Natural killer cell (primary cell): ENCODE data around the gene PSPH. TPM values are rescaled to one million over a fixed set of nuclear protein-coding genes. Genes with fewer than 3 reads are reported as not detected.

Experiments used
- ATAC-seq, 3 donors: fragments of 150-1000 bp in 2 of 3; fragments of 200-7000 bp in 1 of 3; cut with Tn5 transposase; 1 replicate in 1 of 3; 2 replicates in 2 of 3; pipeline ENCODE4 v1.10.0; 2021; ENCODE audit warnings: mild to moderate bottlenecking in 2 of 3, moderate library complexity in 2 of 3
- DNase-seq, 2 donors: peaks; one replicate each; pipeline versions ENCODE4 v3.0.0 to v3.0.0-alpha.2; 2013 to 2021; ENCODE audit warnings: mixed read lengths in 1 of 2
- H3K27ac ChIP-seq: one replicate; pipeline ENCODE4 v1.5.1; 2013; ENCODE audit warnings: mild to moderate bottlenecking, low read length
- H3K27me3 ChIP-seq: one replicate; pipeline ENCODE4 v1.6.1; 2013; ENCODE audit warnings: low read length; ENCODE audit not compliant: control insufficient read depth, insufficient read depth
- H3K36me3 ChIP-seq: one replicate; pipeline ENCODE4 v1.6.1; 2013; ENCODE audit warnings: low read length; ENCODE audit not compliant: control insufficient read depth, insufficient read depth
- H3K4me1 ChIP-seq: one replicate; pipeline ENCODE4 v1.6.1; 2013; ENCODE audit warnings: low read length; ENCODE audit not compliant: control insufficient read depth, insufficient read depth
- H3K4me3 ChIP-seq: one replicate; pipeline ENCODE4 v1.5.1; 2013; ENCODE audit warnings: low read length
- H3K9me3 ChIP-seq: one replicate; pipeline ENCODE4 v1.6.1; 2013; ENCODE audit warnings: low read length; ENCODE audit not compliant: control insufficient read depth, insufficient read depth
- H3K27ac Mint-ChIP-seq, 2 donors: one replicate each; pipeline ENCODE4 v1.8.0; 2022; ENCODE audit warnings: mild to moderate bottlenecking in 2 of 2, mixed read lengths in 2 of 2, moderate library complexity in 1 of 2
- H3K27me3 Mint-ChIP-seq, 2 donors: one replicate each; pipeline ENCODE4 v1.8.0; 2022; ENCODE audit warnings: low read depth in 2 of 2, mixed read lengths in 2 of 2
- H3K36me3 Mint-ChIP-seq: one replicate; pipeline ENCODE4 v1.8.0; 2022; ENCODE audit warnings: mixed read lengths
- H3K4me1 Mint-ChIP-seq, 2 donors: one replicate each; pipeline ENCODE4 v1.8.0; 2022; ENCODE audit warnings: mixed read lengths in 2 of 2
- H3K4me3 Mint-ChIP-seq: one replicate; pipeline ENCODE4 v1.8.0; 2022; ENCODE audit warnings: mild to moderate bottlenecking, moderate library complexity, mixed read lengths
- H3K9me3 Mint-ChIP-seq, 2 donors: one replicate each; pipeline ENCODE4 v1.8.0; 2022; ENCODE audit warnings: mixed read lengths in 2 of 2
- WGBS: methylation state at CpG from one replicate; pipeline ENCODE4 v1.1.7; 2013; ENCODE audit warnings: missing lambda C conversion rate; ENCODE audit not compliant: insufficient coverage; 5-methylcytosine and 5-hydroxymethylcytosine counted together
- intact Hi-C: fragments of 100-400 bp; cut with micrococcal nuclease; formaldehyde crosslinking; loops from one replicate; pipeline ENCODE4 v1.14.2; 2022
- total RNA-seq, 4 donors: library from RNA; stranded (reverse); fragments of 120-200 nt in 1 of 4; gene quantifications; one replicate each; pipeline versions ENCODE4 v1.2.3 to v1.2.4, GENCODE V29; 2013 to 2022
- TF ChIP-seq, protein P1 (sequence below): fragments of 200-600 bp; IDR thresholded peaks from one replicate; pipeline ENCODE4 v1.8.0; 2022; ENCODE audit warnings: antibody characterized with exemption

The PSPH gene
- total RNA-seq, 3 donors from 2014 or later (not counting 1 experiment from before 2014, with no cell fraction given) = 2.8 to 4.1 (median 3.8) TPM

DNA sequence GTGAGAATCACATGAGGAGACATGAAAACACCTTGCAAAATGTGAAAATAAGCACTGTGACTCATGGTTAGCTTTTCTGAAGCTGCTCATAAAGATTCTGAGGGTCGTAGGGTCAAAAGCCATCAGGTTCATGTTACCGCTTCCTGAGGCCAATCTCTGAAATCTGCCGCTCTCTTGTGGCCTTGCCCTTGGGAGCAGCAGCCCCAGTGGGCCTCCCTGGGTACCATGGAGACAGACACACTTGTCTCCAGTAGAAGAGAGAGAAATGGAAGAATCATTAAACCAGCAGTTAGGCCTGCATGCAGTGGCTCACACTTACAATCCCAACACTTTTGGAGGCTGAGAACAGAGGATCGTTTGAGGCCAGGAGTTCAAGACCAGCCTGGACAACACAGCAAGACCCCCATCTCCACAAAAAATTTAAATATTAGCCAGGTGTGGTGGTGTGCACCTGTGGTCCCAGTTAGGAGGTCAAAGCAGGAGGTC is 44.0 kb downstream of the PSPH start:
- ATAC-seq (no peak), DNase-seq (no peak)
- TF ChIP-seq, protein P1, sequence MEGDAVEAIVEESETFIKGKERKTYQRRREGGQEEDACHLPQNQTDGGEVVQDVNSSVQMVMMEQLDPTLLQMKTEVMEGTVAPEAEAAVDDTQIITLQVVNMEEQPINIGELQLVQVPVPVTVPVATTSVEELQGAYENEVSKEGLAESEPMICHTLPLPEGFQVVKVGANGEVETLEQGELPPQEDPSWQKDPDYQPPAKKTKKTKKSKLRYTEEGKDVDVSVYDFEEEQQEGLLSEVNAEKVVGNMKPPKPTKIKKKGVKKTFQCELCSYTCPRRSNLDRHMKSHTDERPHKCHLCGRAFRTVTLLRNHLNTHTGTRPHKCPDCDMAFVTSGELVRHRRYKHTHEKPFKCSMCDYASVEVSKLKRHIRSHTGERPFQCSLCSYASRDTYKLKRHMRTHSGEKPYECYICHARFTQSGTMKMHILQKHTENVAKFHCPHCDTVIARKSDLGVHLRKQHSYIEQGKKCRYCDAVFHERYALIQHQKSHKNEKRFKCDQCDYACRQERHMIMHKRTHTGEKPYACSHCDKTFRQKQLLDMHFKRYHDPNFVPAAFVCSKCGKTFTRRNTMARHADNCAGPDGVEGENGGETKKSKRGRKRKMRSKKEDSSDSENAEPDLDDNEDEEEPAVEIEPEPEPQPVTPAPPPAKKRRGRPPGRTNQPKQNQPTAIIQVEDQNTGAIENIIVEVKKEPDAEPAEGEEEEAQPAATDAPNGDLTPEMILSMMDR = no peak
- WGBS = 78% methylated on average over 4 of the region's 4 CpGs
- no peak overlapping the region for H3K4me3 Mint-ChIP-seq
- no peak overlapping the region for H3K27ac Mint-ChIP-seq
- intact Hi-C loops = no loop called here
- H3K4me1 Mint-ChIP-seq = no peaks in the 10 kb centered on the region
- no peak overlapping the region for H3K4me3 ChIP-seq
- no peaks in the 10 kb centered on the region for H3K9me3 Mint-ChIP-seq
- no peaks in the 10 kb centered on the region for H3K36me3 ChIP-seq
- H3K4me1 ChIP-seq = peaks cover 4% of the 10 kb centered on the region
- H3K27me3 ChIP-seq = no peaks in the 10 kb centered on the region
- no peaks in the 10 kb centered on the region for H3K9me3 ChIP-seq
- H3K27me3 Mint-ChIP-seq = no peaks in the 10 kb centered on the region
- H3K36me3 Mint-ChIP-seq = no peaks in the 10 kb centered on the region
- no peak overlapping the region for H3K27ac ChIP-seq

DNA sequence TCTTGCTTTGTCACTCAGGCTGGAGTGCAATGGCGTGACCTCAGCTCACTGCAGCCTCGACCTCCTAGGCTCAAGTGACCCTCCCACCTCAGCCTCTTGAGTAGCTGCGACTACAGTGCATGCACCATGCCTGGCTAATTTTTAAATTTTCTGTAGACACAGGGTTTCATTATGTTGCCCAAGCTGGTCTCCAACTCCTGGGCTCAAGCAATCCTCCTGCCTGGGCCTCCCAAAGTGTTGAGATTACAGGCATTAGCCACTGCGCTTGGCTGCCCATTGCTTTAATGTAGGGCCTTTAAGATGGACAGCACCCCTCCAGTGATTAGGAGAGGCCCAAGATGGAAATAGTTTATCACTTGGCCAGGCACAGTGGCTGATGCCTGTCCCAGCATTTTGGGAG is 47.5 kb downstream of the PSPH start:
- no peak overlapping the region for H3K27ac ChIP-seq
- no peak for DNase-seq
- H3K36me3 ChIP-seq = peaks cover 9% of the 10 kb centered on the region
- peaks cover 4% of the 10 kb centered on the region for H3K4me1 ChIP-seq
- Mint-ChIP-seq H3K27me3 (no peaks in the 10 kb centered on the region), H3K27ac (no peak overlapping the region), H3K9me3 (no peaks in the 10 kb centered on the region), H3K4me1 (no peaks in the 10 kb centered on the region), H3K4me3 (no peak overlapping the region), H3K36me3 (peaks cover 8% of the 10 kb centered on the region)
- no peaks in the 10 kb centered on the region for H3K27me3 ChIP-seq
- 93% methylated on average over 4 of the region's 4 CpGs for WGBS
- no peak overlapping the region for H3K4me3 ChIP-seq
- TF ChIP-seq, protein P1 = no peak
- ATAC-seq = no peak
- intact Hi-C loops = loop anchor here (1.0 kb wide), 1 partner anchor 71 kb away; no protein-coding TSS in a partner anchor
- no peaks in the 10 kb centered on the region for H3K9me3 ChIP-seq

- Mint-ChIP-seq H3K9me3 (no peaks in the 10 kb centered on the region), H3K36me3 (peaks cover 9% of the 10 kb centered on the region), H3K27ac (no peak overlapping the region), H3K4me3 (no peak overlapping the region), H3K4me1 (no peaks in the 10 kb centered on the region), H3K27me3 (no peaks in the 10 kb centered on the region)
- Histone ChIP-seq H3K27ac (no peak overlapping the region), H3K4me3 (no peak overlapping the region), H3K27me3 (no peaks in the 10 kb centered on the region), H3K4me1 (no peaks in the 10 kb centered on the region), H3K9me3 (no peaks in the 10 kb centered on the region), H3K36me3 (peaks cover 39% of the 10 kb centered on the region)
- intact Hi-C loops = no loop called here
- DNase-seq (no peak), ATAC-seq (no peak)
- TF ChIP-seq, protein P1 = no peak
- 98% methylated on average over 7 of the region's 8 CpGs for WGBS
Measured at GRCh38 chr7:55996856-55997500, 54.3 kb downstream of the PSPH start.

GRCh38 chr7:55992346-55992745 is 58.9 kb downstream of the PSPH start:
- DNase-seq = no peak
- Histone ChIP-seq H3K27ac (no peak overlapping the region), H3K27me3 (no peaks in the 10 kb centered on the region), H3K9me3 (no peaks in the 10 kb centered on the region), H3K4me3 (no peak overlapping the region), H3K4me1 (no peaks in the 10 kb centered on the region), H3K36me3 (peaks cover 30% of the 10 kb centered on the region)
- H3K9me3 Mint-ChIP-seq = no peaks in the 10 kb centered on the region
- H3K36me3 Mint-ChIP-seq = no peaks in the 10 kb centered on the region
- TF ChIP-seq, protein P1 = no peak
- ATAC-seq = no peak
- H3K27me3 Mint-ChIP-seq = no peaks in the 10 kb centered on the region
- no peak overlapping the region for H3K4me3 Mint-ChIP-seq
- intact Hi-C loops = no loop called here
- WGBS = 92% methylated on average over 3 of the region's 3 CpGs
- no peak overlapping the region for H3K27ac Mint-ChIP-seq
- H3K4me1 Mint-ChIP-seq = no peaks in the 10 kb centered on the region
